H1 (cell line): Measurements from ENCODE around the gene DNAJC24. TPM values are rescaled to one million over a fixed set of nuclear protein-coding genes. Genes with fewer than 3 reads are reported as not detected.

Experiments used
- CTCF ChIA-PET: fragments of 300-600 bp; sonication (Branson Sonifier 250); formaldehyde crosslinking; loops from one replicate; lab custom pipeline; 2021; ENCODE audit not compliant: partially characterized antibody; lab: Charles Lee
- POLR2A ChIA-PET: fragments of 300-600 bp; sonication (Branson Sonifier 250); formaldehyde crosslinking; loops from one replicate; lab custom pipeline; 2021; ENCODE audit warnings: inconsistent platforms; ENCODE audit not compliant: partially characterized antibody; lab: Charles Lee
- DNase-seq, 2 experiments: peaks; one replicate each; pipeline versions ENCODE4 v3.0.0 to v3.0.0-alpha.2; 2010 to 2022; ENCODE audit warnings: low spot score in 2 of 2, low read depth in 1 of 2, mixed read lengths in 1 of 2
- FAIRE-seq: peaks from 2 replicates; lab custom pipeline; 2011; peaks lifted over from hg19 to GRCh38; lab: Jason Lieb, UNC
- H2AFZ ChIP-seq: 2 replicates; pipeline ENCODE4 v1.8.1; 2012; ENCODE audit warnings: low read length, inconsistent platforms
- H2AK5ac ChIP-seq: 2 replicates; pipeline ENCODE4 v1.6.1; 2013; ENCODE audit warnings: low read depth, low read length
- H2BK120ac ChIP-seq: replicated peaks from 2 replicates; pipeline ENCODE3; 2013; ENCODE audit warnings: low read depth, low read length, inconsistent platforms
- H2BK12ac ChIP-seq: 2 replicates; pipeline ENCODE4 v1.6.1; 2013; ENCODE audit warnings: low read depth, low read length
- H2BK15ac ChIP-seq: 2 replicates; pipeline ENCODE4 v1.6.1; 2013; ENCODE audit warnings: low read length
- H2BK20ac ChIP-seq: 2 replicates; pipeline ENCODE4 v1.6.1; 2013; ENCODE audit warnings: low read length
- H2BK5ac ChIP-seq: 2 replicates; pipeline ENCODE4 v1.6.1; 2013; ENCODE audit warnings: low read depth, low read length
- H3K14ac ChIP-seq: 2 replicates; pipeline ENCODE4 v1.6.1; 2013; ENCODE audit warnings: inconsistent platforms; ENCODE audit not compliant: insufficient read length
- H3K18ac ChIP-seq: 2 replicates; pipeline ENCODE4 v1.6.1; 2013; ENCODE audit warnings: low read length; ENCODE audit errors: extremely low read depth
- H3K23ac ChIP-seq: 2 replicates; pipeline ENCODE4 v1.6.1; 2013; ENCODE audit warnings: inconsistent platforms; ENCODE audit not compliant: insufficient read length
- H3K23me2 ChIP-seq: 2 replicates; pipeline ENCODE4 v1.6.1; 2013; ENCODE audit warnings: low read depth, low read length
- H3K27ac ChIP-seq: 2 replicates; pipeline ENCODE4 v1.6.1; 2011; ENCODE audit warnings: low read depth, low read length, inconsistent platforms
- H3K27me3 ChIP-seq, 4 experiments: replicated peaks in 1 of 4; 1 replicate in 1 of 4; 2 replicates in 3 of 4; pipeline versions ENCODE4 v1.6.1 to v1.8.1; 2011 to 2013; ENCODE audit warnings: low read length in 3 of 4, mild to moderate bottlenecking in 3 of 4, inconsistent platforms in 2 of 4, mixed read lengths in 2 of 4, moderate library complexity in 1 of 4; ENCODE audit not compliant: control insufficient read depth in 3 of 4, insufficient read depth in 3 of 4; ENCODE audit errors: extremely low read depth in 1 of 4
- H3K36me3 ChIP-seq, 4 experiments: 2 replicates each; pipeline versions ENCODE4 v1.6.1 to v1.8.1; 2011 to 2013; ENCODE audit warnings: mild to moderate bottlenecking in 4 of 4, low read length in 3 of 4, moderate library complexity in 2 of 4, control low read depth in 1 of 4, inconsistent platforms in 1 of 4; ENCODE audit not compliant: insufficient read depth in 4 of 4, control insufficient read depth in 2 of 4
- H3K4ac ChIP-seq: replicated peaks from 2 replicates; pipeline ENCODE3; 2013; ENCODE audit warnings: low read length, low read depth, mixed read lengths, inconsistent platforms; ENCODE audit not compliant: insufficient read length
- H3K4me1 ChIP-seq, 4 experiments: replicated peaks in 1 of 4; 1 replicate in 1 of 4; 2 replicates in 3 of 4; pipeline versions ENCODE4 v1.6.1 to v1.8.1; 2011 to 2013; ENCODE audit warnings: low read length in 3 of 4, inconsistent platforms in 2 of 4, mixed read lengths in 1 of 4; ENCODE audit not compliant: insufficient read depth in 4 of 4, control insufficient read depth in 3 of 4
- H3K4me2 ChIP-seq, 2 experiments: 2 replicates each; pipeline versions ENCODE4 v1.6.1 to v1.8.1; 2011 to 2013; ENCODE audit warnings: low read depth in 2 of 2, low read length in 2 of 2, control low read depth in 1 of 2, inconsistent platforms in 1 of 2, mild to moderate bottlenecking in 1 of 2; ENCODE audit not compliant: insufficient read depth in 1 of 2
- H3K4me3 ChIP-seq, 4 experiments: fragments of 200-600, 300-600 bp in 1 of 4; sonication (generic), shearing (Covaris generic), sonication (Bioruptor Twin) in 1 of 4; 2 replicates each; pipeline versions ENCODE4 v1.5.1 to v1.8.1; 2011 to 2016; ENCODE audit warnings: low read length in 4 of 4, low read depth in 3 of 4, control low read depth in 2 of 4, inconsistent platforms in 2 of 4, mild to moderate bottlenecking in 2 of 4, mixed read lengths in 1 of 4, moderate library complexity in 1 of 4; ENCODE audit not compliant: insufficient read depth in 2 of 4; ENCODE audit errors: extremely low read depth in 1 of 4
- H3K56ac ChIP-seq: replicated peaks from 2 replicates; pipeline ENCODE3; 2013; ENCODE audit warnings: low read depth, mild to moderate bottlenecking, mixed read lengths, low read length, inconsistent platforms; ENCODE audit not compliant: insufficient read length
- H3K79me1 ChIP-seq: 2 replicates; pipeline ENCODE4 v1.6.1; 2013; ENCODE audit warnings: low read depth, low read length, control low read depth
- H3K79me2 ChIP-seq, 2 experiments: 2 replicates each; pipeline versions ENCODE4 v1.6.1 to v1.8.1; 2012 to 2013; ENCODE audit warnings: low read length in 2 of 2, mild to moderate bottlenecking in 2 of 2, inconsistent platforms in 1 of 2; ENCODE audit not compliant: insufficient read depth in 2 of 2, control insufficient read depth in 1 of 2
- H3K9ac ChIP-seq, 4 experiments: replicated peaks in 1 of 4; 1 replicate in 1 of 4; 2 replicates in 3 of 4; pipeline versions ENCODE4 v1.6.1 to v1.8.1; 2011 to 2013; ENCODE audit warnings: low read depth in 3 of 4, low read length in 3 of 4, control low read depth in 2 of 4, mild to moderate bottlenecking in 2 of 4, moderate library complexity in 2 of 4, inconsistent platforms in 1 of 4; ENCODE audit errors: extremely low read depth in 1 of 4
- H3K9me3 ChIP-seq, 2 experiments: 2 replicates each; pipeline versions ENCODE4 v1.6.1 to v1.8.1; 2012 to 2013; ENCODE audit warnings: mild to moderate bottlenecking in 2 of 2, moderate library complexity in 2 of 2, control low read depth in 1 of 2, inconsistent platforms in 1 of 2, low read depth in 1 of 2, low read length in 1 of 2, mixed read lengths in 1 of 2; ENCODE audit not compliant: insufficient read depth in 2 of 2
- H4K20me1 ChIP-seq, 2 experiments: replicated peaks in 1 of 2; 2 replicates each; pipeline versions ENCODE3 to v1.8.1; 2011 to 2013; ENCODE audit warnings: inconsistent platforms in 2 of 2, low read length in 2 of 2, mild to moderate bottlenecking in 1 of 2; ENCODE audit not compliant: insufficient read depth in 2 of 2, control insufficient read depth in 1 of 2
- H4K5ac ChIP-seq: 2 replicates; pipeline ENCODE4 v1.6.1; 2013; ENCODE audit warnings: low read length, low read depth, mixed read lengths, inconsistent platforms; ENCODE audit not compliant: insufficient read length
- H4K8ac ChIP-seq: 2 replicates; pipeline ENCODE4 v1.8.0; 2013; ENCODE audit warnings: mild to moderate bottlenecking, moderate library complexity, low read length, inconsistent platforms; ENCODE audit not compliant: insufficient read depth; ENCODE audit errors: extremely low read depth
- H4K91ac ChIP-seq: replicated peaks from 2 replicates; pipeline ENCODE3; 2013; ENCODE audit warnings: low read length, mixed read lengths, inconsistent platforms; ENCODE audit not compliant: insufficient read length
- CHD1 ChIP-seq: IDR thresholded peaks from 2 replicates; pipeline ENCODE4 v1.6.1; 2012; ENCODE audit warnings: low read depth, low read length, improper control_type of control experiment
- CREB1 ChIP-seq: IDR thresholded peaks from 2 replicates; pipeline ENCODE4 v1.6.1; 2012; ENCODE audit warnings: inconsistent platforms
- EGR1 ChIP-seq: IDR thresholded peaks from 2 replicates; pipeline ENCODE4 v1.6.1; 2011; ENCODE audit warnings: low read depth, low read length, borderline replicate concordance
- EZH2 ChIP-seq: fragments of 200-600 bp; sonication (generic); IDR thresholded peaks from 2 replicates; pipeline ENCODE4 v1.7.1; 2012; ENCODE audit warnings: low read depth, mild to moderate bottlenecking, moderate library complexity, low read length, inconsistent platforms; ENCODE audit not compliant: severe bottlenecking
- KDM1A ChIP-seq: fragments of 200-600, 300-600 bp; sonication (generic); IDR thresholded peaks from 2 replicates; pipeline ENCODE4 v1.7.1; 2016; ENCODE audit warnings: mild to moderate bottlenecking, low read length, borderline replicate concordance
- PHF8 ChIP-seq: fragments of 200-600 bp; sonication (generic); conservative IDR thresholded peaks from 2 replicates; pipeline ENCODE4 v1.7.1; 2012; ENCODE audit warnings: low read depth, mild to moderate bottlenecking, inconsistent platforms, low read length, moderate library complexity
- SP2 ChIP-seq: IDR thresholded peaks from 2 replicates; pipeline ENCODE4 v1.6.1; 2012; ENCODE audit warnings: mild to moderate bottlenecking, low read length, inconsistent platforms
- YY1 ChIP-seq: IDR thresholded peaks from 2 replicates; pipeline ENCODE4 v1.6.1; 2011; ENCODE audit warnings: low read depth, mild to moderate bottlenecking, low read length
- whole genome bisulfite sequencing, 2 experiments: shearing (Covaris generic) in 1 of 2; methylation state at CpG; one replicate each; pipeline versions ENCODE4 v1.1.6 to v1.1.7; 2013 to 2015; ENCODE audit warnings: low lambda C conversion rate in 2 of 2, mixed read lengths in 2 of 2, inconsistent platforms in 1 of 2, low coverage in 1 of 2, missing lambda C conversion rate in 1 of 2; ENCODE audit not compliant: insufficient replicate concordance in 2 of 2, insufficient coverage in 1 of 2, insufficient read length in 1 of 2; ENCODE audit errors: extremely low coverage in 1 of 2, missing lambda C conversion rate in 1 of 2; 5-methylcytosine and 5-hydroxymethylcytosine counted together
- polyA plus RNA-seq, 7 experiments: library from polyadenylated mRNA; depleted of rRNA in 3 of 7; stranded (reverse) in 5 of 7; unstranded in 2 of 7; fragments of >200 nt in 5 of 7; fragments of 200-250 nt in 2 of 7; gene quantifications; 1 replicate in 5 of 7; 2 replicates in 1 of 7; 4 replicates in 1 of 7; pipeline versions ENCODE4 v1.2.1 to v1.2.3, GENCODE V29; 2011 to 2013; ENCODE audit warnings: missing spikeins in 2 of 7, mixed read lengths in 2 of 7
- total RNA-seq: library from RNA; stranded (reverse); fragmentation: NEBNext Ultra II Directional; extraction: Animal tissue kit (Norgen Biotek cat#: 25700); gene quantifications from 2 replicates; pipeline ENCODE4 v1.2.1, GENCODE V29; 2021
- TF ChIP-seq, protein P1 (sequence below): IDR thresholded peaks from 2 replicates; pipeline ENCODE4 v1.6.1; 2012; ENCODE audit warnings: inconsistent platforms
- TF ChIP-seq, protein P2 (sequence below): IDR thresholded peaks from 2 replicates; pipeline ENCODE4 v1.6.1; 2012; ENCODE audit warnings: low read length, inconsistent platforms
- TF ChIP-seq, protein P3 (sequence below): IDR thresholded peaks from 2 replicates; pipeline ENCODE4 v1.6.1; 2011; ENCODE audit warnings: low read depth, mild to moderate bottlenecking, low read length; ENCODE audit not compliant: insufficient read depth

The DNAJC24 gene
- total and polyA plus RNA-seq, 2 of the 8 experiments (the other 6 are each of a cell fraction or from before 2014, with no cell fraction given): 7.2 to 21.1 TPM

DNA sequence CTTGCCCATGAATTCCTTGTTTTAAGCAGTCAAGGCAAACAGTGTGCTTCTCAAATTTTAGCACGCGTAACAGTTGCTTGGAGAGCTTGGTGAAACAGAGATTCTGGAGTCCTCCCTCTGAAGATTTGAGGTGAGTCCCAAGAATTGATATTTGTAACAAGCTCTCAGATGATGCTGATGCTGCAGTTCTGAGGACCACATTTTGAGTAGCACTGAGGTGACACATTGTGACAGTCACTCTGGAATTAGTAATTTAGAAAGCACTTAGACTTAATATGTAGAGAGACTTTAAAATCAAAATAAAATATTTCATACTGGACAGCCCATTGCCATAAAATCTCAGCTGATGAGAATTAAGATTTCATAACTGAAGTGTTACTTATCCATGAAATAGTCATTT, 38.5 kb downstream of the DNAJC24 start:
- H3K79me2 ChIP-seq: no peaks in the 10 kb centered on the region
- H3K14ac ChIP-seq: no peak overlapping the region
- WGBS, 2 experiments: 100% methylated on average over 2 of the region's 2 CpGs; no CpG with 5 or more reads in 1 of the 2 experiments
- no peak overlapping the region for H3K4me3 ChIP-seq
- no peak overlapping the region for H2BK15ac ChIP-seq
- H3K36me3 ChIP-seq: peaks cover 0 to 2% (median 0%) of the 10 kb centered on the region in 4 experiments; a peak in 1 of 8 replicates
- H4K8ac ChIP-seq: no peak overlapping the region
- H3K27me3 ChIP-seq: no peaks in the 10 kb centered on the region
- no peak overlapping the region for H2BK20ac ChIP-seq
- H2BK120ac ChIP-seq: no peak overlapping the region
- no peak overlapping the region for H3K9ac ChIP-seq
- H3K23me2 ChIP-seq: no peaks in the 10 kb centered on the region
- CTCF ChIA-PET: interaction anchor here (2.8 kb wide), 1 partner anchor 10 kb away, joined by 11 read pairs; no protein-coding TSS in a partner anchor
- no peak overlapping the region for H3K18ac ChIP-seq
- POLR2A ChIA-PET: no interaction called here
- H4K20me1 ChIP-seq: no peaks in the 10 kb centered on the region
- no peak overlapping the region for H2AFZ ChIP-seq
- H2AK5ac ChIP-seq: no peak overlapping the region
- H4K91ac ChIP-seq: no peak overlapping the region
- H3K4me1 ChIP-seq: no peaks in the 10 kb centered on the region
- no peak overlapping the region for H3K56ac ChIP-seq
- H2BK12ac ChIP-seq: no peak overlapping the region
- no peak overlapping the region for H3K4ac ChIP-seq
- H3K4me2 ChIP-seq: no peak overlapping the region
- no peaks in the 10 kb centered on the region for H3K79me1 ChIP-seq
- DNase-seq (no peak), FAIRE-seq (no peak)
- no peak overlapping the region for H3K23ac ChIP-seq
- H4K5ac ChIP-seq: no peak overlapping the region
- H2BK5ac ChIP-seq: no peak overlapping the region
- no peak overlapping the region for H3K27ac ChIP-seq
- H3K9me3 ChIP-seq: no peaks in the 10 kb centered on the region
- TF ChIP-seq CHD1 (no peak), YY1 (no peak), CREB1 (no peak), SP2 (no peak), KDM1A (no peak), EZH2 (no peak), EGR1 (no peak), PHF8 (no peak)
- TF ChIP-seq, protein P1, sequence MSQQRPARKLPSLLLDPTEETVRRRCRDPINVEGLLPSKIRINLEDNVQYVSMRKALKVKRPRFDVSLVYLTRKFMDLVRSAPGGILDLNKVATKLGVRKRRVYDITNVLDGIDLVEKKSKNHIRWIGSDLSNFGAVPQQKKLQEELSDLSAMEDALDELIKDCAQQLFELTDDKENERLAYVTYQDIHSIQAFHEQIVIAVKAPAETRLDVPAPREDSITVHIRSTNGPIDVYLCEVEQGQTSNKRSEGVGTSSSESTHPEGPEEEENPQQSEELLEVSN: no peak
- TF ChIP-seq, protein P2, sequence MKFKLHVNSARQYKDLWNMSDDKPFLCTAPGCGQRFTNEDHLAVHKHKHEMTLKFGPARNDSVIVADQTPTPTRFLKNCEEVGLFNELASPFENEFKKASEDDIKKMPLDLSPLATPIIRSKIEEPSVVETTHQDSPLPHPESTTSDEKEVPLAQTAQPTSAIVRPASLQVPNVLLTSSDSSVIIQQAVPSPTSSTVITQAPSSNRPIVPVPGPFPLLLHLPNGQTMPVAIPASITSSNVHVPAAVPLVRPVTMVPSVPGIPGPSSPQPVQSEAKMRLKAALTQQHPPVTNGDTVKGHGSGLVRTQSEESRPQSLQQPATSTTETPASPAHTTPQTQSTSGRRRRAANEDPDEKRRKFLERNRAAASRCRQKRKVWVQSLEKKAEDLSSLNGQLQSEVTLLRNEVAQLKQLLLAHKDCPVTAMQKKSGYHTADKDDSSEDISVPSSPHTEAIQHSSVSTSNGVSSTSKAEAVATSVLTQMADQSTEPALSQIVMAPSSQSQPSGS: no peak
- TF ChIP-seq, protein P3, sequence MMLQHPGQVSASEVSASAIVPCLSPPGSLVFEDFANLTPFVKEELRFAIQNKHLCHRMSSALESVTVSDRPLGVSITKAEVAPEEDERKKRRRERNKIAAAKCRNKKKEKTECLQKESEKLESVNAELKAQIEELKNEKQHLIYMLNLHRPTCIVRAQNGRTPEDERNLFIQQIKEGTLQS: no peak
